GM12864 (cell line): Measurements from ENCODE around the gene ZNF624.

Experiments used
- DNase-seq: peaks from one replicate; pipeline ENCODE4 v3.0.0-alpha.2; 2011; ENCODE audit warnings: low read depth
- H3K4me3 ChIP-seq: 2 replicates; pipeline ENCODE4 v1.5.1; 2011; ENCODE audit warnings: mild to moderate bottlenecking, low read depth, low read length, control low read depth
- CTCF ChIP-seq: IDR thresholded peaks from 2 replicates; pipeline ENCODE4 v1.5.1; 2011; ENCODE audit warnings: low read depth, mild to moderate bottlenecking, moderate library complexity, low read length, control low read depth, inconsistent platforms; ENCODE audit errors: missing control alignments

Gene ZNF624

GRCh38 chr17:16584273-16584995 is 69.2 kb downstream of the ZNF624 start:
- TF ChIP-seq CTCF, result peak; percentile 71
- DNase-seq, result no peak
- H3K4me3 ChIP-seq, result no peak overlapping the region

- no peak for DNase-seq
- no peak overlapping the region for H3K4me3 ChIP-seq
- no peak for TF ChIP-seq CTCF
These were observed 69.9 kb downstream of the ZNF624 start for GRCh38 chr17:16583781-16584180.

GRCh38 chr17:16573466-16573865 is 80.2 kb downstream of the ZNF624 start:
- TF ChIP-seq CTCF, result no peak
- no peak for DNase-seq
- no peak overlapping the region for H3K4me3 ChIP-seq
